Ovary (tissue), 9 donors: Measurements from ENCODE around the gene ERCC3. TPM values are rescaled to one million over a fixed set of nuclear protein-coding genes. Genes with fewer than 3 reads are reported as not detected.

Experiments
- DNase-seq, 5 donors: peaks; one replicate each; pipeline ENCODE4 v3.0.0-alpha.2; 2019 to 2020
- H3K27ac ChIP-seq, 2 donors: fragments of 200-600 bp; one replicate each; pipeline versions ENCODE4 v1.5.1 to v1.8.0; 2019 to 2022
- H3K27me3 ChIP-seq: fragments of 200-600 bp; one replicate; pipeline ENCODE4 v1.8.0; 2022
- H3K36me3 ChIP-seq: fragments of 200-600 bp; sonication (generic); one replicate; pipeline ENCODE4 v1.5.1; 2019
- H3K4me1 ChIP-seq: one replicate; pipeline ENCODE4 v1.8.1; 2013; ENCODE audit warnings: mild to moderate bottlenecking, moderate library complexity; ENCODE audit not compliant: insufficient read depth
- H3K4me3 ChIP-seq: fragments of 200-600 bp; sonication (generic); one replicate; pipeline ENCODE4 v1.5.1; 2017
- H3K9me3 ChIP-seq, 2 donors: fragments of 200-600 bp in 1 of 2; sonication (generic) in 1 of 2; one replicate each; pipeline versions ENCODE4 v1.5.1 to v1.8.1; 2013 to 2019; ENCODE audit warnings: mild to moderate bottlenecking in 1 of 2, moderate library complexity in 1 of 2
- CTCF ChIP-seq, 3 donors: fragments of 450-650 bp in 2 of 3; fragments of 200-600 bp in 1 of 3; IDR thresholded peaks; one replicate each; pipeline versions ENCODE4 v1.5.1 to v1.8.0; 2016 to 2022; ENCODE audit warnings: antibody characterized with exemption in 3 of 3, mild to moderate bottlenecking in 1 of 3
- EP300 ChIP-seq: sonication (generic); formaldehyde crosslinking; IDR thresholded peaks from one replicate; pipeline ENCODE4 v1.6.1; 2017; ENCODE audit warnings: antibody characterized with exemption
- POLR2A ChIP-seq: fragments of 450-650 bp; IDR thresholded peaks from one replicate; pipeline ENCODE4 v1.6.1; 2017; ENCODE audit warnings: antibody characterized with exemption, mild to moderate bottlenecking, moderate library complexity
- WGBS, 3 donors: extraction: QIAGEN DNeasy Blood & Tissue Kit in 1 of 3; methylation state at CpG; one replicate each; pipeline versions ENCODE4 v1.1.5 to v1.1.7; 2013 to 2017; 5-methylcytosine and 5-hydroxymethylcytosine counted together
- intact Hi-C, 4 donors: fragments of 100-400 bp; cut with DNase I; formaldehyde crosslinking; loops; one replicate each; pipeline versions ENCODE4 v1.11.0 to v1.15.1; 2022 to 2023
- polyA plus RNA-seq, 2 donors: library from polyadenylated mRNA; stranded (reverse); fragments of 200-250 nt in 1 of 2; fragments of 350-450 nt in 1 of 2; fragmentation: Illumina TruSeq in 1 of 2; extraction: RNeasy Lipid Tissue Mini Kit (QIAGEN cat#74804) in 1 of 2; gene quantifications; one replicate each; pipeline ENCODE4 v1.2.3, GENCODE V29; 2013 to 2014
- total RNA-seq, 7 donors: library from RNA; depleted of rRNA in 2 of 7; stranded (reverse); fragments of >200 nt in 2 of 7; fragmentation: NEBNext Ultra II Directional in 3 of 7; extraction: Animal tissue kit (Norgen Biotek cat#: 25700) in 3 of 7; gene quantifications; one replicate each; pipeline versions ENCODE4 v1.1.0 to v1.2.4, GENCODE V29; 2016 to 2023
- donor health status: DM: no; HTN: no; CAD: no; lungs with moderate emphysema.
- donor health status: DM: no; HTN: no; CAD: no.
- donor health status: Bipolar disorder and iron deficiency.
- donor health status: DM: yes; HTN: yes; CAD: no.
- donor health status: DM: no; HTN: no; CAD: no.
- donor health status: DM: yes; HTN: yes; CAD: no.

ERCC3 gene
- total and polyA plus RNA-seq, 9 donors = 26.8 to 56.9 (median 35.1) TPM

GRCh38 chr2:127293386-127293747 lies 577 bp downstream of the ERCC3 start:
- Histone ChIP-seq H3K27me3 (no peaks in the 10 kb centered on the region), H3K4me1 (peaks cover 5% of the 10 kb centered on the region), H3K9me3 (no peaks in the 10 kb centered on the region), H3K36me3 (no peaks in the 10 kb centered on the region), H3K4me3 (peak overlapping the region; percentile 71), H3K27ac (peak overlapping the region; percentile 46 to 60)
- WGBS, 3 donors = 5 to 9% (median 6%) methylated on average over 13 of the region's 13 CpGs
- TF ChIP-seq POLR2A (no peak), EP300 (no peak), CTCF (IDR thresholded peaks at IDR 0.05) (no peak)
- DNase-seq = no peak
- intact Hi-C loops = loop anchor here in 2 of 4 donors (10.0 kb wide), 2 partner anchors 199 to 229 kb away; no protein-coding TSS in a partner anchor

- H3K27ac ChIP-seq = no peak overlapping the region
- H3K27me3 ChIP-seq = no peaks in the 10 kb centered on the region
- no peaks in the 10 kb centered on the region for H3K9me3 ChIP-seq
- intact Hi-C loops = no loop called here
- H3K4me3 ChIP-seq = no peak overlapping the region
- no peaks in the 10 kb centered on the region for H3K36me3 ChIP-seq
- peaks cover 3% of the 10 kb centered on the region for H3K4me1 ChIP-seq
- TF ChIP-seq EP300 (no peak), POLR2A (no peak), CTCF (IDR thresholded peaks at IDR 0.05) (no peak)
- DNase-seq = no peak
- 96 to 98% (median 96%) methylated on average over 3 of the region's 3 CpGs for WGBS, 3 donors
Measured at GRCh38 chr2:127288274-127288673, 5.7 kb downstream of the ERCC3 start.

- WGBS, 3 donors = 97 to 99% (median 98%) methylated on average over 2 of the region's 2 CpGs
Measured at GRCh38 chr2:127283275-127283674, 10.7 kb downstream of the ERCC3 start.

GRCh38 chr2:127280693-127281092 lies 13.3 kb downstream of the ERCC3 start:
- H3K27ac ChIP-seq = no peak overlapping the region
- WGBS, 3 donors = 81 to 94% (median 88%) methylated on average over 2 of the region's 2 CpGs
- H3K27me3 ChIP-seq = no peaks in the 10 kb centered on the region
- no peaks in the 10 kb centered on the region for H3K36me3 ChIP-seq
- intact Hi-C loops = no loop called here
- H3K4me3 ChIP-seq = no peak overlapping the region
- TF ChIP-seq POLR2A (no peak), CTCF (IDR thresholded peaks at IDR 0.05) (no peak), EP300 (no peak)
- H3K9me3 ChIP-seq = no peaks in the 10 kb centered on the region
- no peaks in the 10 kb centered on the region for H3K4me1 ChIP-seq
- no peak for DNase-seq

More at GRCh38 chr2:127283275-127283674, 10.7 kb downstream of the ERCC3 start:
- Histone ChIP-seq H3K27me3 (no peaks in the 10 kb centered on the region), H3K36me3 (no peaks in the 10 kb centered on the region), H3K27ac (no peak overlapping the region), H3K4me1 (no peaks in the 10 kb centered on the region), H3K9me3 (no peaks in the 10 kb centered on the region), H3K4me3 (no peak overlapping the region)
- intact Hi-C loops = no loop called here
- TF ChIP-seq POLR2A (no peak), CTCF (IDR thresholded peaks at IDR 0.05) (no peak), EP300 (no peak)
- DNase-seq = no peak
